HepG2 (cell line): Measurements from ENCODE around the gene DUSP16. TPM values are rescaled to one million over a fixed set of nuclear protein-coding genes. Genes with fewer than 3 reads are reported as not detected.

ENCODE experiments used
- ATAC-seq: fragments of 200-7000 bp; cut with Tn5 transposase; 3 replicates; pipeline ENCODE4 v1.9.1; 2020; ENCODE audit warnings: mild to moderate bottlenecking, moderate library complexity
- BruUV-seq: library from RNA; stranded (reverse); fragments of 400-500 nt; replicated peaks from 2 replicates; lab custom pipeline; 2021; lab: Mats Ljungman, UMichigan
- CTCF ChIA-PET: fragments of 300-600 bp; formaldehyde crosslinking; extraction: SDS; loops from one replicate; lab custom pipeline; 2021; ENCODE audit warnings: low total read pairs, inconsistent platforms, low intra/inter-chr PET ratio; lab: Yijun Ruan, JAX
- POLR2A ChIA-PET: fragments of 350-600 bp; sonication (Branson Sonifier 250); formaldehyde crosslinking; loops from one replicate; lab custom pipeline; 2020; ENCODE audit warnings: antibody characterized with exemption, inconsistent platforms; lab: Yijun Ruan, JAX
- DNase-seq: peaks from one replicate; pipeline ENCODE4 v3.0.0-alpha.2; 2015; ENCODE audit warnings: low spot score
- FAIRE-seq: peaks from 3 replicates; lab custom pipeline; 2011; peaks lifted over from hg19 to GRCh38; lab: Jason Lieb, UNC
- H2AFZ ChIP-seq: one replicate; pipeline ENCODE4 v1.6.1; 2011; ENCODE audit warnings: low read length, inconsistent platforms
- H3K27ac ChIP-seq: fragments of 300-600 bp; 3 replicates; pipeline ENCODE4 v1.8.0; 2011; ENCODE audit warnings: mixed run types, mild to moderate bottlenecking, mixed read lengths, low read length, inconsistent platforms; ENCODE audit not compliant: insufficient read depth; ENCODE audit errors: extremely low read length
- H3K27me3 ChIP-seq, 2 experiments: fragments of 200-600 bp in 1 of 2; 2 replicates in 1 of 2; 3 replicates in 1 of 2; pipeline versions ENCODE4 v1.6.0 to v1.8.0; 2011; ENCODE audit warnings: low read length in 2 of 2, mild to moderate bottlenecking in 2 of 2, moderate library complexity in 2 of 2, inconsistent platforms in 1 of 2; ENCODE audit not compliant: insufficient read depth in 2 of 2, control insufficient read depth in 1 of 2
- H3K36me3 ChIP-seq, 2 experiments: fragments of 200-600 bp in 1 of 2; replicated peaks in 1 of 2; 2 replicates in 1 of 2; 3 replicates in 1 of 2; pipeline versions ENCODE4 v1.5.1 to v1.8.0; 2011; ENCODE audit warnings: low read length in 2 of 2, inconsistent platforms in 1 of 2; ENCODE audit not compliant: insufficient read depth in 2 of 2, control insufficient read depth in 1 of 2
- H3K4me1 ChIP-seq: 2 replicates; pipeline ENCODE4 v1.5.1; 2012; ENCODE audit warnings: low read length, inconsistent platforms; ENCODE audit not compliant: insufficient read depth
- H3K4me2 ChIP-seq: 2 replicates; pipeline ENCODE4 v1.6.0; 2011; ENCODE audit warnings: low read depth, low read length, inconsistent platforms
- H3K4me3 ChIP-seq, 3 experiments: fragments of 200-600 bp in 1 of 3; sonication (generic), shearing (Covaris generic) in 1 of 3; replicated peaks in 1 of 3; 2 replicates each; pipeline ENCODE4 v1.5.1; 2011 to 2016; ENCODE audit warnings: low read length in 3 of 3, inconsistent platforms in 2 of 3, low read depth in 2 of 3, mild to moderate bottlenecking in 2 of 3, control low read depth in 1 of 3, mixed read lengths in 1 of 3; ENCODE audit not compliant: insufficient read depth in 1 of 3
- H3K79me2 ChIP-seq: one replicate; pipeline ENCODE4 v1.6.1; 2011; ENCODE audit warnings: low read length, inconsistent platforms; ENCODE audit not compliant: insufficient read depth
- H3K9ac ChIP-seq: 2 replicates; pipeline ENCODE4 v1.6.0; 2011; ENCODE audit warnings: mild to moderate bottlenecking, low read depth, low read length, inconsistent platforms; ENCODE audit not compliant: insufficient read depth
- H3K9me3 ChIP-seq: 2 replicates; pipeline ENCODE4 v1.5.1; 2012; ENCODE audit warnings: mild to moderate bottlenecking, low read length
- H4K20me1 ChIP-seq: 2 replicates; pipeline ENCODE4 v1.6.0; 2011; ENCODE audit warnings: inconsistent platforms, mild to moderate bottlenecking, low read length, moderate library complexity; ENCODE audit not compliant: insufficient read depth
- NBN ChIP-seq: fragments of 450-650 bp; conservative IDR thresholded peaks from 2 replicates; pipeline ENCODE4 v1.6.1; 2017
- RBM22 ChIP-seq: fragments of 200-400 bp; formaldehyde crosslinking; optimal IDR thresholded peaks from 2 replicates; pipeline ENCODE3; 2017; ENCODE audit warnings: mild to moderate bottlenecking, low read length, moderate library complexity
- SAP130 ChIP-seq: IDR thresholded peaks from 2 replicates; pipeline ENCODE4 v1.6.1; 2016; ENCODE audit warnings: low read depth
- ZNF225 ChIP-seq: sonication (generic); formaldehyde crosslinking; IDR thresholded peaks from 2 replicates; pipeline ENCODE4 v1.4.0; 2020; ENCODE audit warnings: mild to moderate bottlenecking, missing genetic modification reagents
- ZNF660 ChIP-seq: sonication (generic); formaldehyde crosslinking; IDR thresholded peaks from 2 replicates; pipeline ENCODE4 v1.5.1; 2020; ENCODE audit warnings: mild to moderate bottlenecking, low read depth, missing genetic modification reagents, borderline replicate concordance
- WGBS: methylation state at CpG from one replicate; pipeline ENCODE4 v1.1.6; 2017; ENCODE audit warnings: low lambda C conversion rate; 5-methylcytosine and 5-hydroxymethylcytosine counted together
- in situ Hi-C: cut with HindIII; loops from 2 replicates; pipeline ENCODE4 v1.10.0; 2017; ENCODE audit warnings: low pct_unique_long_range_greater_than_20kb; ENCODE audit not compliant: extremely low pct_ligation_motif_present
- intact Hi-C: fragments of 100-400 bp; cut with micrococcal nuclease; formaldehyde crosslinking; loops from one replicate; pipeline ENCODE4 v1.10.0; 2022; ENCODE audit not compliant: unreplicated experiment
- polyA plus RNA-seq, 8 experiments: library from polyadenylated mRNA; depleted of rRNA in 3 of 8; stranded (reverse) in 7 of 8; unstranded in 1 of 8; fragments of >200 nt; fragmentation: Illumina TruSeq in 4 of 8; extraction: Trizol in 4 of 8; gene quantifications; 2 replicates each; pipeline versions ENCODE4 v1.2.1 to v1.2.3, GENCODE V29; 2011 to 2016; ENCODE audit warnings: low read depth in 4 of 8, missing spikeins in 1 of 8, mixed read lengths in 1 of 8; ENCODE audit not compliant: insufficient read depth in 1 of 8
- total RNA-seq, 5 experiments: library from RNA; depleted of rRNA; stranded (reverse); fragments of >200 nt; fragmentation: Illumina TruSeq; extraction: Trizol; gene quantifications; 2 replicates each; pipeline ENCODE4 v1.2.3, GENCODE V29; 2016; ENCODE audit warnings: low read depth in 1 of 5
- TF ChIP-seq, protein P1 (sequence below): sonication (generic); formaldehyde crosslinking; IDR thresholded peaks from 2 replicates; pipeline ENCODE4 v1.4.0; 2020; ENCODE audit warnings: missing genetic modification reagents, borderline replicate concordance

The DUSP16 gene
- total and polyA plus RNA-seq, 2 of the 13 experiments (the other 11 are each of a cell fraction or from before 2014, with no cell fraction given): 45.7 to 46.6 TPM

DNA sequence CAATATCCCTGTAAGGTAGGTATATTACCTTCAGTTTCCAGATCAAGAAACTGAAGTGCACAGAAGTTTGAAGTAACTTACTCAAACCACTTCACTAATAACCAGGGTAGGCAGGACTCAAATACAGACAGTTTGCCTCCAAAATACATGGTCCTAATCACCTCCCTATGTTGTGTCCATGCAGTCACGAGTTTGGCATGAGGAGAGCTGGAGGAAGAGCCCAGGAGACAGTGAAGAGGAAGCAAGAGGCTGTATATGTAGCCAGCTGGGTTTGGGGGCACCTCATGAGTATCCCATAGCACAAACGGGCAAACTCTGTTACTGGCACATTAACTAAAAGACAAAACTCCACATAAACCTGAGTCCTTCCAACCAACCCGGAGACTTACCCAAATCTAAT is 79.2 kb downstream of the DUSP16 start (continued):
- TF ChIP-seq, protein P1, sequence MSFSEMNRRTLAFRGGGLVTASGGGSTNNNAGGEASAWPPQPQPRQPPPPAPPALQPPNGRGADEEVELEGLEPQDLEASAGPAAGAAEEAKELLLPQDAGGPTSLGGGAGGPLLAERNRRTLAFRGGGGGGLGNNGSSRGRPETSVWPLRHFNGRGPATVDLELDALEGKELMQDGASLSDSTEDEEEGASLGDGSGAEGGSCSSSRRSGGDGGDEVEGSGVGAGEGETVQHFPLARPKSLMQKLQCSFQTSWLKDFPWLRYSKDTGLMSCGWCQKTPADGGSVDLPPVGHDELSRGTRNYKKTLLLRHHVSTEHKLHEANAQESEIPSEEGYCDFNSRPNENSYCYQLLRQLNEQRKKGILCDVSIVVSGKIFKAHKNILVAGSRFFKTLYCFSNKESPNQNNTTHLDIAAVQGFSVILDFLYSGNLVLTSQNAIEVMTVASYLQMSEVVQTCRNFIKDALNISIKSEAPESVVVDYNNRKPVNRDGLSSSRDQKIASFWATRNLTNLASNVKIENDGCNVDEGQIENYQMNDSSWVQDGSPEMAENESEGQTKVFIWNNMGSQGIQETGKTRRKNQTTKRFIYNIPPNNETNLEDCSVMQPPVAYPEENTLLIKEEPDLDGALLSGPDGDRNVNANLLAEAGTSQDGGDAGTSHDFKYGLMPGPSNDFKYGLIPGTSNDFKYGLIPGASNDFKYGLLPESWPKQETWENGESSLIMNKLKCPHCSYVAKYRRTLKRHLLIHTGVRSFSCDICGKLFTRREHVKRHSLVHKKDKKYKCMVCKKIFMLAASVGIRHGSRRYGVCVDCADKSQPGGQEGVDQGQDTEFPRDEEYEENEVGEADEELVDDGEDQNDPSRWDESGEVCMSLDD (CRISPR knock-in tag): no peak
- TF ChIP-seq ZNF225 (CRISPR knock-in tag) (no peak), NBN (no peak), SAP130 (CRISPR knock-in tag) (no peak)

GRCh38 chr12:12482959-12483358 is 79.7 kb downstream of the DUSP16 start:
- intact Hi-C loops: no loop called here
- POLR2A ChIA-PET: no interaction called here
- no TSS peak for BruUV-seq
- WGBS: 97% methylated on average over 6 of the region's 6 CpGs
- no peak overlapping the region for H3K4me2 ChIP-seq
- no peaks in the 10 kb centered on the region for H3K27me3 ChIP-seq
- DNase-seq (no peak), ATAC-seq (no peak), FAIRE-seq (no peak)
- H3K9ac ChIP-seq: no peak overlapping the region
- H3K4me3 ChIP-seq: no peak overlapping the region
- H3K9me3 ChIP-seq: no peaks in the 10 kb centered on the region
- no peak overlapping the region for H3K27ac ChIP-seq
- CTCF ChIA-PET: no interaction called here
- no peak overlapping the region for H2AFZ ChIP-seq
- H3K4me1 ChIP-seq: peaks cover 21% of the 10 kb centered on the region
- TF ChIP-seq RBM22: peak; percentile 70
- no peak for TF ChIP-seq ZNF660
- in situ Hi-C loops: no loop called here
- H4K20me1 ChIP-seq: no peaks in the 10 kb centered on the region
- H3K79me2 ChIP-seq: peaks cover 8% of the 10 kb centered on the region
- peaks cover 25 to 75% of the 10 kb centered on the region in 2 experiments for H3K36me3 ChIP-seq
